Sigmoid colon (tissue), 7 donors: ENCODE measurements around the gene LARGE2. TPM values are rescaled to one million over a fixed set of nuclear protein-coding genes. Genes with fewer than 3 reads are reported as not detected.

Experiments
- DNase-seq: peaks from one replicate; pipeline ENCODE4 v3.0.0-alpha.2; 2019
- H3K27ac ChIP-seq, 4 donors: fragments of 200-600 bp; sonication (generic); one replicate each; pipeline ENCODE4 v1.5.1; 2016 to 2019; ENCODE audit warnings: mild to moderate bottlenecking in 1 of 4
- H3K27me3 ChIP-seq, 3 donors: fragments of 200-600 bp; sonication (generic); one replicate each; pipeline ENCODE4 v1.5.1; 2019; ENCODE audit warnings: mild to moderate bottlenecking in 1 of 3
- H3K36me3 ChIP-seq, 4 donors: fragments of 200-600 bp; sonication (generic); one replicate each; pipeline ENCODE4 v1.5.1; 2016 to 2019
- H3K4me1 ChIP-seq, 4 donors: fragments of 200-600 bp; sonication (generic); one replicate each; pipeline ENCODE4 v1.5.1; 2017 to 2019
- H3K4me3 ChIP-seq, 4 donors: fragments of 200-600 bp; sonication (generic); one replicate each; pipeline ENCODE4 v1.5.1; 2017 to 2019; ENCODE audit warnings: mild to moderate bottlenecking in 2 of 4, moderate library complexity in 1 of 4
- H3K9me3 ChIP-seq, 4 donors: fragments of 200-600 bp in 3 of 4; sonication (generic) in 3 of 4; one replicate each; pipeline versions ENCODE4 v1.5.1 to v1.6.1; 2013 to 2019
- CTCF ChIP-seq, 4 experiments: fragments of 450-650 bp in 3 of 4; fragments of 200-600 bp in 1 of 4; IDR thresholded peaks; one replicate each; pipeline ENCODE4 v1.5.1; 2016 to 2019; ENCODE audit warnings: antibody characterized with exemption in 4 of 4, mild to moderate bottlenecking in 3 of 4, moderate library complexity in 2 of 4
- EP300 ChIP-seq, 4 donors: sonication (generic); formaldehyde crosslinking; IDR thresholded peaks; one replicate each; pipeline ENCODE4 v1.6.1; 2017; ENCODE audit warnings: antibody characterized with exemption in 4 of 4
- POLR2A ChIP-seq, 2 donors: fragments of 450-650 bp; IDR thresholded peaks; one replicate each; pipeline ENCODE4 v1.6.1; 2016; ENCODE audit warnings: antibody characterized with exemption in 2 of 2, mild to moderate bottlenecking in 2 of 2, moderate library complexity in 2 of 2
- POLR2AphosphoS5 ChIP-seq, 4 donors: sonication (generic); formaldehyde crosslinking; IDR thresholded peaks; one replicate each; pipeline ENCODE4 v1.6.1; 2017; ENCODE audit warnings: antibody characterized with exemption in 4 of 4
- WGBS, 2 donors: extraction: QIAGEN DNeasy Blood & Tissue Kit; methylation state at CpG; one replicate each; pipeline ENCODE4 v1.1.7; 2013; 5-methylcytosine and 5-hydroxymethylcytosine counted together
- intact Hi-C: fragments of 100-400 bp; cut with DNase I; formaldehyde crosslinking; loops from one replicate; pipeline ENCODE4 v1.15.1; 2023
- polyA plus RNA-seq, 3 donors: library from polyadenylated mRNA; stranded (reverse); fragments of 200-250 nt; gene quantifications; one replicate each; pipeline ENCODE4 v1.2.3, GENCODE V29; 2013
- total RNA-seq, 4 donors: library from RNA; depleted of rRNA; stranded (reverse); fragments of >200 nt; gene quantifications; one replicate each; pipeline ENCODE4 v1.1.0, GENCODE V29; 2016
- donor health status: healthy with polysubstance abuse.
- donor health status: Bipolar disorder and iron deficiency.
- donor health status: healthy.

LARGE2 gene
- total and polyA plus RNA-seq, 7 donors, result 0.46 to 13.6 TPM; not detected in 5

GRCh38 chr11:45924036-45924915, 1.8 kb downstream of the LARGE2 start:
- no peak overlapping the region for H3K4me3 ChIP-seq
- H3K36me3 ChIP-seq, result no peaks in the 10 kb centered on the region
- H3K9me3 ChIP-seq, result no peaks in the 10 kb centered on the region
- intact Hi-C loops, result no loop called here
- no peak overlapping the region for H3K27ac ChIP-seq
- TF ChIP-seq POLR2A (IDR thresholded peaks at IDR 0.05), result no peak
- TF ChIP-seq POLR2AphosphoS5 (IDR thresholded peaks at IDR 0.05), result no peak
- TF ChIP-seq EP300 (IDR thresholded peaks at IDR 0.05), result no peak
- no peak for TF ChIP-seq CTCF (IDR thresholded peaks at IDR 0.05)
- 77 to 89% methylated on average over 22 of the region's 22 CpGs for WGBS, 2 donors
- H3K27me3 ChIP-seq, result peaks cover 15 to 40% (median 20%) of the 10 kb centered on the region in 3 donors
- H3K4me1 ChIP-seq, result peaks cover 0 to 18% (median 17%) of the 10 kb centered on the region in 4 donors
- DNase-seq, result peak; percentile 57

GRCh38 chr11:45924927-45925326, 2.5 kb downstream of the LARGE2 start:
- no peak for TF ChIP-seq CTCF (IDR thresholded peaks at IDR 0.05)
- TF ChIP-seq EP300 (IDR thresholded peaks at IDR 0.05), result no peak
- no peak for TF ChIP-seq POLR2AphosphoS5 (IDR thresholded peaks at IDR 0.05)
- intact Hi-C loops, result no loop called here
- Histone ChIP-seq H3K9me3 (no peaks in the 10 kb centered on the region), H3K4me1 (peaks cover 0 to 18% (median 17%) of the 10 kb centered on the region in 4 donors), H3K27ac (no peak overlapping the region), H3K27me3 (peaks cover 15 to 40% (median 20%) of the 10 kb centered on the region in 3 donors), H3K4me3 (no peak overlapping the region), H3K36me3 (no peaks in the 10 kb centered on the region)
- WGBS, 2 donors, result 90 to 93% methylated on average over 6 of the region's 6 CpGs
- no peak for DNase-seq

- Histone ChIP-seq H3K36me3 (no peaks in the 10 kb centered on the region), H3K9me3 (no peaks in the 10 kb centered on the region), H3K27ac (no peak overlapping the region), H3K27me3 (peaks cover 15 to 40% (median 20%) of the 10 kb centered on the region in 3 donors), H3K4me3 (no peak overlapping the region), H3K4me1 (peaks cover 0 to 18% (median 17%) of the 10 kb centered on the region in 4 donors)
- TF ChIP-seq EP300 (IDR thresholded peaks at IDR 0.05) (no peak), POLR2AphosphoS5 (IDR thresholded peaks at IDR 0.05) (no peak), CTCF (IDR thresholded peaks at IDR 0.05) (no peak)
- DNase-seq, result no peak
- WGBS, 2 donors, result 75 to 85% methylated on average over 3 of the region's 3 CpGs
- intact Hi-C loops, result no loop called here
These were observed 3.1 kb downstream of the LARGE2 start for GRCh38 chr11:45925550-45925949.

- no peak for TF ChIP-seq CTCF (IDR thresholded peaks at IDR 0.05)
- no peak for TF ChIP-seq POLR2AphosphoS5 (IDR thresholded peaks at IDR 0.05)
- no peak for TF ChIP-seq EP300 (IDR thresholded peaks at IDR 0.05)
- no peak for TF ChIP-seq POLR2A (IDR thresholded peaks at IDR 0.05)
- intact Hi-C loops, result no loop called here
- no peak overlapping the region for H3K4me3 ChIP-seq
- no peak overlapping the region for H3K27ac ChIP-seq
- no peaks in the 10 kb centered on the region for H3K36me3 ChIP-seq
- H3K4me1 ChIP-seq, result peaks cover 0 to 18% (median 17%) of the 10 kb centered on the region in 4 donors
- peaks cover 15 to 40% (median 20%) of the 10 kb centered on the region in 3 donors for H3K27me3 ChIP-seq
- no peak for DNase-seq
- WGBS, 2 donors, result 82 to 86% methylated on average over 12 of the region's 12 CpGs
- H3K9me3 ChIP-seq, result no peaks in the 10 kb centered on the region
These were observed 3.5 kb downstream of the LARGE2 start for GRCh38 chr11:45926001-45926401.
